Measurements from ENCODE around the gene ZNF516.

Gene ZNF516

GRCh38 chr18:76455003-76455676 is 39.9 kb downstream of the ZNF516 start:
- no peak for DNase-seq (ENCODE audit: low read depth)

DNA sequence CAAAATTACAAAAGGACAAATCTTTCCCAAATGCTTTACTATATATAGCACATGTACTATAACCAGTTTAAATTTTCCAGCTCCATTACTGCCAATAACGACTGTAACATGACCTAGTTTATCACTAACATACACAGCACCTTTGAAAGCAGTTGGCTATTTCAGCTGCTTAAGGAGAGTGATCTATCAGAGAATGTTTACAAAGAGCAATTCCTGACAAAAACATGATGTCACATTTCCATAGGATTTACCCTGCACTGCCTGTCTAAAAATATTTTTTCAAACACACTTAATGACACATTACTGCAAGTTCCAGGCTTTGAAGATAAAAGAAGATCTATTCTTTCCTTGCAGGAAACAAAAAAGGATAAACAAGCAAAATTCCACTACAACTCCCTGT is 40.6 kb downstream of the ZNF516 start:
- DNase-seq (ENCODE audit: low read depth) = no peak

DNA sequence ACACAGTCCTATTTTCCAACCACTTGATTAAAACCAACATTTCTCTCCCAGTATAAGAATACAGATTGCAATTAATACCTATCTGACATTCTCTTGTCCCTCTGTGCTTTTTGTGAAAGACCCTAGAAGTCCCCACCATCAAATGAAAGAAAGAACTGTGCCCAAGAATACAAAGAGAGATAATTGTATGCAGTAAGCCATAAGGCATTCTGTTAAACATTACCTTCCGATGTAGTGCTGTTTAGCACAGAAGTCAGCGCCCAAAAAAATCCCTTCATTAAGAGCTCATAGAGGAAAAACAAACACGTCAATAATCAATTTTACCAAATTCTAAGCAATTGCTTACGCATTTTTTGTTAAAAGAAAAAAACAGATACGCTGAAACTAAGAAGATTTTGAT is 41.1 kb downstream of the ZNF516 start:
- no peak for DNase-seq (ENCODE audit: low read depth)

GRCh38 chr18:76453057-76453561 is 41.9 kb downstream of the ZNF516 start:
- no peak for DNase-seq (ENCODE audit: low read depth)

- DNase-seq (ENCODE audit: low read depth) = peak; percentile 75
These were observed 42.7 kb downstream of the ZNF516 start for GRCh38 chr18:76452357-76452756.

DNA sequence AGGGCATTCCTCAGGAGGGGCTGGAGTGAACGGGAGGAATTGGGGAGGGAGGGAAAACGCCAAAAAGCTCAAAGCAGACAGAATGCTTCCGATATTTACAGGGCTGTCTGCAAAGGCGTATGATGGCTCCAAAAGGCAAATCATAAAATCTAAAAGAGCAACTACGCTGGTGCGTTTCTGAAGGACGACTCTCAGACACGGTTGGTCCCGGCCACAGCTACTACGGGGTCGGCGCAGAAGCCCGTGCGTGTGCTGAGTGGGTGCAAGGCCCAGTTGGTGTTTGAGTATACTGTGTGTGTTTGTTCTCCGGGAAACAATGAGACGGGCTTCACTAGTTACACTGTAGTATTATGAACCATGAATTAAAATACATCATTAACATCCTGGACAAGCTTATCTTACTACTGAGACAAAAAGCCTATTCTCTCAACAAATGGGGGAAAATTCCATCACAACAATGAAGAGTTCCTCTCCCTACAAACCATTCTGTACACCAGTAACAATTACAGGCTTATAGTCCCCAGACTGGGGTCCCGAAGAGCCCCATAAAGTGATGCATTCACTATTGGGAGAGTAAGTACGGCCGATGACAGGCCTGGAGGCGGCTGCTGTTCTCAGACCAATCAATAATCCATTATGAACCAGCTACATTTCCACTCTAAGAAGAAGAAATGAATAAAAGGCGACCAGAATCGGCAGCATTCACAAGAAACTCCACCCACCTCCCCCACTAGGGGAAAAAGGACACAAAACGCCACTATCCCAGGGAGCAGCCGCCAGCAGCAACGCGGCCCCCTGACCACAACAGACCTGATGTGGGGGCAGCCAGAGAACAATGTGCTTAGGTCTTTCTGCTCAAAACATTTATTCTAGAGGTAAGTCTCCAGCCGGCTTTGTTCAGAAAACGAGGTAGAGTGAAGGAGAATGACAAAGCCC is 43.4 kb downstream of the ZNF516 start:
- DNase-seq (ENCODE audit: low read depth) = no peak

GRCh38 chr18:76450452-76451395 is 44.3 kb downstream of the ZNF516 start:
- peak; percentile 62 for DNase-seq (ENCODE audit: low read depth)

DNA sequence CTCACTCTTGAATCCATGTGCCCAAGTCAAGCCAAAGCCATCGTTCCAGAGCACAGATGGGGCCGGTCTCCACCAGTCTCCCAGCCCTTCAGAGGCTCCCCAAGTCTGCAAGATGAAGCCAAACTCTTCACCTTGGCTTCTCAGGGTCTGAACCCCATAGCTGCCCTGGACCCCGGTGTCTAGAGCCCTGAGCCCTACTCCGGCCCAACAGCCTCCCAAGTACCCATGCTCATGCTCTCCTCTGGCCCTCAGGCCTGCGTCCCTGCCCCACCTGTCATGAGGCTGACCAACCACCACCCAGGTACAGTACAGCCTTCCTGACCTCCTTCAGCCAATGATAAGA is 46.0 kb downstream of the ZNF516 start:
- no peak for DNase-seq (ENCODE audit: low read depth)

- DNase-seq (ENCODE audit: low read depth) = peak; percentile 53
These were observed 46.6 kb downstream of the ZNF516 start for GRCh38 chr18:76448256-76449110.

GRCh38 chr18:76447258-76447890 is 47.7 kb downstream of the ZNF516 start:
- DNase-seq (ENCODE audit: low read depth) = no peak

GRCh38 chr18:76446321-76447257 is 48.5 kb downstream of the ZNF516 start:
- DNase-seq (ENCODE audit: low read depth) = no peak

GRCh38 chr18:76445741-76446232 is 49.3 kb downstream of the ZNF516 start:
- no peak for DNase-seq (ENCODE audit: low read depth)

GRCh38 chr18:76445275-76445674 is 49.8 kb downstream of the ZNF516 start:
- DNase-seq (ENCODE audit: low read depth) = peak; percentile 90

DNA sequence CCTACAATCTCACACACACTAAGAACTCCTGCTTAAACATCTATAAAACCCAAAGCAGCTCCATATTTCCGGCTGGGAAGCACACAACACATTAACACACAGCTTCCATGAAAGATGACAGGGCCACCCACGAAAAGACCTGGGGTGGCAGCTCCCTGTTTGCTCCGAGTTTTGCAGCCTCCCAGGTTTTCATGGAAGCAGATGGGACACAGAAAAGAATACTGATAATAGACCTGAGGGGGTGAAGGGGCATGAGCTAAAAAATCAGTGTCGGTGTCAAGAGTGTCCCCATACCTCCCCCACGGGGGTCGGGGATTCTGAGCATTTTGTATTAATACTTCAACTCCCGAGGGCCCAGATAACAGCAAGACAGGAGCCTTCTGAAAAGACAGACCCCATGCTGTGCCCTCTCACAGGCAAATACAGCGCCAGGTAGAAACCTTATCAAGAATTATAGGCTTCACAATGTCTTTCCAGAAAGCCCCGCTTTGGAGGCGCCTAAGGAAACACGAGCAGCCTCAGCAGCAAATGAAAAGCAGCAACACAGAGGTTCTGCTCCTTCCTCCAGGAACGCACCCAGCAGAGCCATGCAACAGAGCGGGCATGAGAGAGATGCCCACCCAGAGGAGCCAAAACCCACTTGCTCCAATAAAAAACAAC is 50.5 kb downstream of the ZNF516 start:
- DNase-seq (ENCODE audit: low read depth) = no peak

GRCh38 chr18:76443519-76444445 is 51.3 kb downstream of the ZNF516 start:
- DNase-seq (ENCODE audit: low read depth) = no peak

DNA sequence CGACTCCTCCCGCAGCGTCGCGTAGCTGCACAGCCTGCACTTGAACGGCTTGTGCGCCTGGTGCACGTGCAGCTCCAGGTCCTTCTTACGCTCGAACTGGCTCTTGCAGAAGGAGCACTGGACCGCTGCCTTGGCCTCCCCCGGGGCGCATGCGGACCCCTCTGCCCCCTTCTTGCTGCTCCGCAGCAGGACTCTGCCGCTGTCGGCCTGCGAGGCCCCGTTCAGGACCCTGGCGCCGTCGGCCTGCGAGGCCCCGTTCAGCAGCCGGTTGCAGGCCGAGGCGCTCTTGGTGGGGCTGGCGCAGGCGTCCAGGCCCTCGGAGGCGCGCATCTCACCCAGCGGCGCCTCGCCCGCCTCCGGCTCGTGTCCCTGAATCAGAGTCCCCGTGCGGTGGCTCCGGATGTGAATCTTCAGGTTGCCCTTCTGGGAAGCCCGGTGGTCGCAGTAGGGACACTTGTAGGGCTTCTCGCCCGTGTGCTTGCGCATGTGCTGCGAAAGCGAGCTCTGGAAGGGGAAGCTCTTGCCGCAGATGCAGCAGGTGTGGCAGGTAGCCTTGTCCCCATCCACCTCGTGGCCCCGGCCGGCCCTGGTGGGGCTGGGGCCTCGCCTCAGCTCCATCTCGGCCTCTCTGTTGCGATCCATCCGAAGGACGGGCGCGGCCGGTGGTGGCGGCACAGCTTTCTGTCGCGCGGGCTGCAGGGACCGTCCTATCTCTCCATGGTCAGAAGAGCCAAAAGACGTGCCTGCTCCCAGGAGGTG is 52.5 kb downstream of the ZNF516 start:
- no peak for DNase-seq (ENCODE audit: low read depth)
